H1 (cell line): ENCODE measurements around the gene PITPNC1. TPM values are rescaled to one million over a fixed set of nuclear protein-coding genes. Genes with fewer than 3 reads are reported as not detected.

ENCODE experiments used
- CHD7 ChIP-seq: fragments of 300-600 bp; sonication (generic); IDR thresholded peaks from 2 replicates; pipeline ENCODE4 v1.7.1; 2012; ENCODE audit warnings: low read length, moderate library complexity, mild to moderate bottlenecking, inconsistent platforms; ENCODE audit not compliant: insufficient replicate concordance
- GABPA ChIP-seq: IDR thresholded peaks from 2 replicates; pipeline ENCODE4 v1.6.1; 2011; ENCODE audit warnings: mild to moderate bottlenecking, low read length, moderate library complexity, borderline replicate concordance; ENCODE audit not compliant: insufficient read depth
- NRF1 ChIP-seq: IDR thresholded peaks from 2 replicates; pipeline ENCODE4 v1.6.1; 2011; ENCODE audit warnings: mild to moderate bottlenecking, low read depth, low read length, improper control_type of control experiment
- POLR2AphosphoS5 ChIP-seq: IDR thresholded peaks from 2 replicates; pipeline ENCODE4 v1.6.1; 2011; ENCODE audit warnings: low read depth, low read length
- TAF7 ChIP-seq: optimal IDR thresholded peaks from 2 replicates; pipeline ENCODE3; 2011; ENCODE audit warnings: low read depth, mild to moderate bottlenecking, inconsistent platforms, low read length, moderate library complexity, borderline replicate concordance
- polyA plus RNA-seq, 7 experiments: library from polyadenylated mRNA; depleted of rRNA in 3 of 7; stranded (reverse) in 5 of 7; unstranded in 2 of 7; fragments of >200 nt in 5 of 7; fragments of 200-250 nt in 2 of 7; gene quantifications; 1 replicate in 5 of 7; 2 replicates in 1 of 7; 4 replicates in 1 of 7; pipeline versions ENCODE4 v1.2.1 to v1.2.3, GENCODE V29; 2011 to 2013; ENCODE audit warnings: missing spikeins in 2 of 7, mixed read lengths in 2 of 7
- total RNA-seq: library from RNA; stranded (reverse); fragmentation: NEBNext Ultra II Directional; extraction: Animal tissue kit (Norgen Biotek cat#: 25700); gene quantifications from 2 replicates; pipeline ENCODE4 v1.2.1, GENCODE V29; 2021

Gene PITPNC1
- total and polyA plus RNA-seq, 2 of the 8 experiments (the other 6 are each of a cell fraction or from before 2014, with no cell fraction given) = 17.6 to 54.7 TPM

GRCh38 chr17:67675481-67675880, 298.4 kb downstream of the PITPNC1 start (continued):
- TF ChIP-seq CHD7 (no peak), NRF1 (no peak), TAF7 (no peak), POLR2AphosphoS5 (no peak), GABPA (no peak)
- TF ChIP-seq, all 59 proteins: peak for 0
